ENCODE data around the gene PUS7L.
A peak's percentile ranks its signal among the peaks of the same experiment; 100 is the strongest.

PUS7L gene, protein sequence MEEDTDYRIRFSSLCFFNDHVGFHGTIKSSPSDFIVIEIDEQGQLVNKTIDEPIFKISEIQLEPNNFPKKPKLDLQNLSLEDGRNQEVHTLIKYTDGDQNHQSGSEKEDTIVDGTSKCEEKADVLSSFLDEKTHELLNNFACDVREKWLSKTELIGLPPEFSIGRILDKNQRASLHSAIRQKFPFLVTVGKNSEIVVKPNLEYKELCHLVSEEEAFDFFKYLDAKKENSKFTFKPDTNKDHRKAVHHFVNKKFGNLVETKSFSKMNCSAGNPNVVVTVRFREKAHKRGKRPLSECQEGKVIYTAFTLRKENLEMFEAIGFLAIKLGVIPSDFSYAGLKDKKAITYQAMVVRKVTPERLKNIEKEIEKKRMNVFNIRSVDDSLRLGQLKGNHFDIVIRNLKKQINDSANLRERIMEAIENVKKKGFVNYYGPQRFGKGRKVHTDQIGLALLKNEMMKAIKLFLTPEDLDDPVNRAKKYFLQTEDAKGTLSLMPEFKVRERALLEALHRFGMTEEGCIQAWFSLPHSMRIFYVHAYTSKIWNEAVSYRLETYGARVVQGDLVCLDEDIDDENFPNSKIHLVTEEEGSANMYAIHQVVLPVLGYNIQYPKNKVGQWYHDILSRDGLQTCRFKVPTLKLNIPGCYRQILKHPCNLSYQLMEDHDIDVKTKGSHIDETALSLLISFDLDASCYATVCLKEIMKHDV

DNA sequence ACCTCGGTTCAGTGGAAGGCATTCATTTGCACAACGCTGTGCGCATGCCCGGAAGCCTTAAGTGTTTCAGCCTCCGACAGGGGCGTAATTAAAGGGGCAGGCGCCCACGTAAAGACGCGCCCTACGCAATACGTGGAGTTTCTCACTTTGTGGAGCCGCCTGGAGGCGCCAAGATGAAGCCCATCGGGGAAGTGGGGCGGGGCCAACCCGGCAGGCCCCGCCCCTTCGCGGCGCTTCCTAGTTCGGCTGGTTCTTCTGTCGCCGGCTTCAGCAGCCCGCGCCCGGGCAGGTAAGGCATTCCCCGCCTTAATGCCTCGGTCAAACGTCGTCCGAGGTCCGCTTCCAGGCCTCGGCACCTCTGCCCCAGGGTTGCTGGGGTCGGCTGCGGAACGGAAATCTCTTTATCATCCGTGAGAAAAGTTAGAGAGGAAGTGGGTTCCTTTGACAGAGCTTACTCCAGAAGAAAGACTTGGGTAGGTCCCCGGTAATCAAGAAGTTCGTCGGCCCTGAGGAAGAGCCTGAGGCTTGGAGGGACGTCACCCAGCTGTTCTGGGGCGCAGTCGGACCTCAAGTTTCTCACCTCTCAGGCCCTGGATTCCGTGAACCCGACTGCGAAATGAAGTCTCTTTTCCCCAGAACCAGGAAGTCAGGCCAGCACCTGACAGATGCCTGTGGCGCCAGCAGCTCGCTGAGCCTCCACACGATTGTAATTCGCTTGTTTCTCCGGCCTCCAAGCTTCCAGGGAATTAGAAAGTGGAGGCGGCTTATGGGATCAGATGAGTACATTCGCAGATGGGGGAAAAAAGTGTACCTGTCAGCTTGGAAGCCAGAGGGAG, at the start of gene PUS7L, which contains the start of gene IRAK4:
Gene PUS7L (minus strand): TSS at position 63 of the 836 bp plus-strand sequence. CDS start 3,545 bp downstream, outside the sequence.
Gene IRAK4 (plus strand): TSS at position 224 of the 836 bp plus-strand sequence. CDS start 9,161 bp downstream, outside the sequence.
- Mint-ChIP-seq H3K27ac (peak within 1 kb of the TSS; percentile 99), H3K4me1 (peaks cover 69% of the 10 kb centered on the region), H3K9me3 (peaks cover 0 to 14% of the 10 kb centered on the region in 2 donors), H3K27me3 (no peaks in the 10 kb centered on the region), H3K4me3 (peak within 1 kb of the TSS; percentile 99)
- DNase-seq, result peak; percentile 88 to 94
- ATAC-seq, result peak; percentile 94

DNA sequence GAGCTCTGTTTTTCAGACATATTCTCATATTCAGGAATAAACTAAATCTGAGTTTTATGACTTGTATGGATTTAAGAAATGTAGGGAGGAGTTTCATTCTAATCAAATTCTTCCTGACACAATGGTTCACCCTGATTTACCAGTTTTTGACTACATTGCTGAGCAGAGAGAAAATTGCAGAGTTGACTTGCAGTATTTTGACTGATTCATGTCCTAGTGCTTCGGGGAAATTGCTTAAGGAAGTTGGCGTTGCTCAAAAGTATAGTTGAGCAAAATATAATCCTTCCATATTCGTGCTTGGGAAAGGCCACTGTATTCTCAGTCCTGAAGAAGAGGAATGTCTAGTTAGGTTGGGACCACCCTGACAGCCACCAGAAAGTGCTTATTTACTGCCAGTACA, 48.8 kb upstream of the PUS7L start:
- Mint-ChIP-seq H3K27me3 (no peaks in the 10 kb centered on the region), H3K4me3 (peak overlapping the region; percentile 91 to 94), H3K4me1 (peaks cover 37% of the 10 kb centered on the region), H3K27ac (peak overlapping the region; percentile 99 to 100), H3K9me3 (no peaks in the 10 kb centered on the region)
- DNase-seq, result no peak
- ATAC-seq, result no peak

GRCh38 chr12:43806737-43807072, 48.1 kb upstream of the PUS7L start:
- H3K27ac Mint-ChIP-seq, result peak overlapping the region; percentile 99 to 100
- ATAC-seq, result no peak
- H3K4me1 Mint-ChIP-seq, result peaks cover 37% of the 10 kb centered on the region
- DNase-seq, result no peak
- H3K9me3 Mint-ChIP-seq, result no peaks in the 10 kb centered on the region
- peak overlapping the region; percentile 91 to 94 for H3K4me3 Mint-ChIP-seq
- no peaks in the 10 kb centered on the region for H3K27me3 Mint-ChIP-seq

DNA sequence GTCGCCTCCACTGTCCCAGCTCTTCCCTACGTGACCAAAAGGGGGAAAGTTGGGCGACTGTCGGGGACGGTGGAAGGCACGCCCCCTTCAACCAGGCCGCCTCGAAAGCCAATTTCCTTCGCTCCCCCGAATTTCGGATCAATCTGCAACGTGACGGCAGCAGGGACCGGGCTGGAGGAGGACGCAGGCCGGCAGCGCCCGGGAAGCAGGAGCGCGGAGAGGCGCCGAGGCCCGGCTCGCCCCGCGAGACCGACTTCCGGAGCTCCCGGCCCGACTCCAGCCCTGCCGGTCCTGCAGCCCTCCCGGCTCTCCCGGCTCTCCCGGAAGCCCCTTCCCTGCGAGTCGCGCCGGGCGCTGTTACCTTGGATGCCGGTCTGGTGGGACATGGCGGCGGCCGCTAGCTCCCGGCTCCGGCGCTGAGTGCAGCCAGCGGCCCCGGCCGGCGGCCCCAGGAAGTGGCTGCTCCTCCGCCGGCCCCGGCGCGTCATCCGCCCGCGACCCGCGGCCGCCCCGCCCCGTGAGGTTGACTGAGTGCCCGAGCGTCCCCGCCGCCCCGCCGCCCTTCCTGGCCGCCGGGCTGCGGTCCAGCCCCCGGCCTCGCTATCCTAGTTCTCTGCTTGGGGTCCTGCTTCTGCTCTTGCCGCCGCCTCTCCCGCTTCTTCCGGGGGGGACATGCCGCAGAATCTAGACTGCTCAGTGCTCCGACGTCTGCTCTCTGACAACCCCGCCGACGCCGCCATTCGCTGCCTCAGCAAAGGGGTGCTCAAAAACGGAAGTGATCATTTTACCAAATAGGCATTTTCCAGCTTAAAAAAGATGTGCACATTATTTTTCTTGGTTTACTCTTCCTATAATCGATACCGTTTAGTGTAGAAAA, 47.5 kb upstream of the PUS7L start, which contains the start of gene TWF1:
Gene TWF1 (minus strand): TSS at position 458 of the 877 bp plus-strand sequence. CDS start 72 bp downstream, at position 386.
- H3K9me3 Mint-ChIP-seq, result no peaks in the 10 kb centered on the region
- H3K27ac Mint-ChIP-seq, result peak within 1 kb of the TSS; percentile 99 to 100
- H3K27me3 Mint-ChIP-seq, result no peaks in the 10 kb centered on the region
- DNase-seq (peak; percentile 84 to 89), ATAC-seq (peak; percentile 98)
- H3K4me3 Mint-ChIP-seq, result peak within 1 kb of the TSS; percentile 91 to 94
- peaks cover 31% of the 10 kb centered on the region for H3K4me1 Mint-ChIP-seq

GRCh38 chr12:43805149-43805859, 46.7 kb upstream of the PUS7L start:
- ATAC-seq (no peak), DNase-seq (no peak)
- H3K4me3 Mint-ChIP-seq, result peak overlapping the region; percentile 91 to 94

DNA sequence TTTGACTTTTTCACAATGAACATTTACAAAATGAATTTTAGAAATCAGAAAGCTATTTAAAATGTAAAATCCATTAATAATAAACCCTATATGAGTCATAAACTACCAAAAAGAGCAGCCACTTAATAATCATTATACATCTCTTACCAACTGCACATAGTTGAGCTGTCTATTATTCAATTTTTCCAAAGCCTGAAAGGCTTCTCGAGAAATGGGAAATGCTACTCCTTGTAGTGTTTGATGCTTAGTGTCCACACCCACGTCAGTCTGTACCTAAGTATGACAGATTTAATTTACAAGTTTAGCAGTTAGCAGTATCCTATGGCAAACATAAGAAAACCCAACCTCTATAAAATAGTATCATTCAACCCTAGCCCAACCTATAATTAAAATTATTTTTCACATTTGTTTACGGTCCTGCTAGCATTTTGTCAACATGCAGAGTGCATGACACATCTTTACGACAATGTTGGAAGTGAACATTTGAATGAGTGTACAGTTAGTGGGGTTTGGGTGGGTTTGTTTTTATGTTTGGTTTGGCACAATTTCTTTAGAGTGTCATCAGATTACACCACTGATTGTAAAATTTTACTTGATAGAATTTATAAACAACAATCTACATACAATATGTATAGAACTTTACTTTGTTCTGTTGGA, 39.1 kb upstream of the PUS7L start:
- Mint-ChIP-seq H3K9me3 (no peaks in the 10 kb centered on the region), H3K27me3 (no peaks in the 10 kb centered on the region)

More at GRCh38 chr12:43805149-43805859, 46.7 kb upstream of the PUS7L start:
- Mint-ChIP-seq H3K27me3 (no peaks in the 10 kb centered on the region), H3K4me1 (peaks cover 28% of the 10 kb centered on the region), H3K9me3 (no peaks in the 10 kb centered on the region), H3K27ac (peak overlapping the region; percentile 60 to 99)

GRCh38 chr12:43795716-43796280, 37.2 kb upstream of the PUS7L start:
- Mint-ChIP-seq H3K27me3 (no peaks in the 10 kb centered on the region), H3K9me3 (no peaks in the 10 kb centered on the region), H3K4me3 (no peak overlapping the region), H3K4me1 (no peaks in the 10 kb centered on the region), H3K27ac (peak overlapping the region in 1 of 2 donors; percentile 34)
- no peak for ATAC-seq
- DNase-seq, result no peak

More for the DNA sequence above, 39.1 kb upstream of the PUS7L start:
- no peak overlapping the region for H3K27ac Mint-ChIP-seq
- DNase-seq, result no peak
- H3K4me3 Mint-ChIP-seq, result no peak overlapping the region
- no peaks in the 10 kb centered on the region for H3K4me1 Mint-ChIP-seq
- no peak for ATAC-seq

DNA sequence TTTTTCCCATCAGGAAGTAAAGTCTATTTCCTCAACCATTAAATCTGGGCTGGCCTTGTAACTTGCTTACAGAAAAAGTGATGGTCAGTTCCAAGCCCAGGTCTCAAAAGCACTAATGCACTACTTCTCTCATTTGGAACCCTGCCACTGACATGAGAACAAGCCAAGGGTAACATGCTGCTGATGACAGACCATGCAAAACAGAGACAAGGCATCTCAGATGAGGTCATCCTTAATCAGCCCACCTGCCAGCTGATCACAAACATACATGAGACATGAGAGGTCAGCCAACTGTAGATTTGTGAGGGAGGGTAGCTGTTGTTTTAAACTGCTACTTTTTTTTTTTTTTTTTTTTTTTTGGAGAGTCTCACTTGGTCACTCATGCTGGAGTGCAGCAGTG, 31.4 kb upstream of the PUS7L start:
- ATAC-seq, result no peak
- H3K27me3 Mint-ChIP-seq, result no peaks in the 10 kb centered on the region
- no peaks in the 10 kb centered on the region for H3K4me1 Mint-ChIP-seq
- DNase-seq, result no peak
- no peak overlapping the region for H3K27ac Mint-ChIP-seq
- no peak overlapping the region for H3K4me3 Mint-ChIP-seq
- H3K9me3 Mint-ChIP-seq, result no peaks in the 10 kb centered on the region

GRCh38 chr12:43786899-43787693, 28.5 kb upstream of the PUS7L start:
- DNase-seq (no peak), ATAC-seq (no peak)
- H3K9me3 Mint-ChIP-seq, result no peaks in the 10 kb centered on the region
- H3K4me1 Mint-ChIP-seq, result no peaks in the 10 kb centered on the region
- H3K27me3 Mint-ChIP-seq, result no peaks in the 10 kb centered on the region
- H3K27ac Mint-ChIP-seq, result no peak overlapping the region
- H3K4me3 Mint-ChIP-seq, result no peak overlapping the region

GRCh38 chr12:43776498-43776897, 17.9 kb upstream of the PUS7L start:
- ATAC-seq (peak; percentile 67), DNase-seq (no peak)
- Mint-ChIP-seq H3K27ac (no peak overlapping the region), H3K27me3 (no peaks in the 10 kb centered on the region), H3K4me1 (no peaks in the 10 kb centered on the region), H3K9me3 (no peaks in the 10 kb centered on the region), H3K4me3 (no peak overlapping the region)

DNA sequence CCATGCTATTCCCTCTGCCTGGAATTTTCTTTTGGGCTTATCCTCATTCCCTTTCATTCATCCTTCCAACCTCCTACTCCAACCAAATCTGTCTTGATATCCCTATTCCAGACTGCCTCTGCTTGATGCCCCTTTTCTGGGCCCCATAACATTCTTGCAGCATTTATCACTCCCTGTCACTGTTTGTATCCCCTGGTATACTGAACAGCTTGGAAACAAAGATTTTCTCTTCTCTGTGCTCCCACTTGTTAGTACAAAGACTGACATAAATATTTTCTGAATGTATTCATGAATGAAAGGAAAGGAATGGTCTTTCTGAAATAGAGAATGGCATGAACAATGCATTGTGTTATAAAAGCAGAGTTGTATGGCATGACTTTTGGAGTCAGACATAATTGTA, 7.7 kb upstream of the PUS7L start:
- H3K27me3 Mint-ChIP-seq, result no peaks in the 10 kb centered on the region
- H3K4me1 Mint-ChIP-seq, result peaks cover 30% of the 10 kb centered on the region
- ATAC-seq, result no peak

DNA sequence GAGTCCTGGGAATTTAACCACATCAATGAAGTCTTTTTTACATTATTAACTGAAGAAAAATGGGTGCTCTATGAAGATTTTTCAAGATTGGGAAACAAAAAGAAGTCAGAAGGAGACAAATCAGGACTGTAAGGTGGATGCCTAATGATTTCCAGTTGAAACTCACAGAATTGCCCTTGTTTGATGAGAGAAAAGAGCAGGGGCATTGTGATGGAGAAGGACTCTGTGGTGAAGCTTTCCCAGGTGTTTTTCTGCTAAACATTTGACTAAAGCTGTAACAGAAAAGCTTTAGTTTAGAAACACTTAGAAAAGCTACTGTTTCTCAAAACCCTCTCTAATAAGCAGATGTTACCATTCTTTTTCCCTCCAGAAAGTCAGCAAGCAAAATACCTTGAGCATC, 5.9 kb upstream of the PUS7L start:
- Mint-ChIP-seq H3K27ac (no peak overlapping the region), H3K27me3 (no peaks in the 10 kb centered on the region), H3K4me3 (no peak overlapping the region), H3K9me3 (peaks cover 0 to 4% of the 10 kb centered on the region in 2 donors), H3K4me1 (peaks cover 35% of the 10 kb centered on the region)
- DNase-seq, result no peak
- ATAC-seq, result no peak

More for the DNA sequence above, 7.7 kb upstream of the PUS7L start:
- no peak overlapping the region for H3K27ac Mint-ChIP-seq
- no peak for DNase-seq
- H3K9me3 Mint-ChIP-seq, result peaks cover 0 to 4% of the 10 kb centered on the region in 2 donors
- no peak overlapping the region for H3K4me3 Mint-ChIP-seq

DNA sequence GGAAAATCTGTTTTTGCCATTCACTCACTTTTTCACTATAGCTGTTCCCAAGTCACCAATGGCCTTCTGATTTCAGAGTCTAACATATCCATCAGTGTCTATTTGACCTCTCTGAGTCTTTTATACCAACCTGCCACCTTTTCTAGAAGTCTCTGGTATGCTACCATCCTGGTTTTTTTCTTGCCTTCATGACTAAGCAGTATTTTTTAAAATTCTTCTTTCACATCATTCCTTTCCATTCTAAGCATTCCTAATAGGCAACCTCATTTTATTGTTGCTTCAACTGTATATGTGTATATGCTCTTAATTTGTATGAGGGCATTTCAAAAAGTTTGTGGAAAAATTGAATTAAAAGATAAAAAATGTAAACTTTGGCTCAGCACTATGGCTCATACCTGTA, 5.2 kb upstream of the PUS7L start:
- H3K27ac Mint-ChIP-seq, result peak overlapping the region in 1 of 2 donors; percentile 53
- no peak overlapping the region for H3K4me3 Mint-ChIP-seq
- ATAC-seq (no peak), DNase-seq (no peak)
- no peaks in the 10 kb centered on the region for H3K27me3 Mint-ChIP-seq
- H3K4me1 Mint-ChIP-seq, result peaks cover 40% of the 10 kb centered on the region
- H3K9me3 Mint-ChIP-seq, result peaks cover 0 to 4% of the 10 kb centered on the region in 2 donors
